Tongue (tissue), 2 donors: ENCODE data around the gene ADAMTS14. TPM values are rescaled to one million over a fixed set of nuclear protein-coding genes. Genes with fewer than 3 reads are reported as not detected.
"Not testable (repeated sequence)": the region's sequence is repeated elsewhere in the genome, so short reads cannot be mapped to it uniquely, and the experiment has no call there.

Experiments
- DNase-seq: peaks from one replicate; pipeline ENCODE4 v3.0.0-alpha.2; 2015
- total RNA-seq: library from RNA; depleted of rRNA; stranded (reverse); fragments of >200 nt; gene quantifications from one replicate; pipeline ENCODE4 v1.2.3, GENCODE V29; 2014

ADAMTS14 gene
- total RNA-seq, 1 donor from 2014 or later = 12.6 TPM

GRCh38 chr10:70752571-70752970 lies 80.3 kb downstream of the ADAMTS14 start:
- DNase-seq = no peak

GRCh38 chr10:70753026-70753663 lies 80.8 kb downstream of the ADAMTS14 start:
- DNase-seq = no peak

DNA sequence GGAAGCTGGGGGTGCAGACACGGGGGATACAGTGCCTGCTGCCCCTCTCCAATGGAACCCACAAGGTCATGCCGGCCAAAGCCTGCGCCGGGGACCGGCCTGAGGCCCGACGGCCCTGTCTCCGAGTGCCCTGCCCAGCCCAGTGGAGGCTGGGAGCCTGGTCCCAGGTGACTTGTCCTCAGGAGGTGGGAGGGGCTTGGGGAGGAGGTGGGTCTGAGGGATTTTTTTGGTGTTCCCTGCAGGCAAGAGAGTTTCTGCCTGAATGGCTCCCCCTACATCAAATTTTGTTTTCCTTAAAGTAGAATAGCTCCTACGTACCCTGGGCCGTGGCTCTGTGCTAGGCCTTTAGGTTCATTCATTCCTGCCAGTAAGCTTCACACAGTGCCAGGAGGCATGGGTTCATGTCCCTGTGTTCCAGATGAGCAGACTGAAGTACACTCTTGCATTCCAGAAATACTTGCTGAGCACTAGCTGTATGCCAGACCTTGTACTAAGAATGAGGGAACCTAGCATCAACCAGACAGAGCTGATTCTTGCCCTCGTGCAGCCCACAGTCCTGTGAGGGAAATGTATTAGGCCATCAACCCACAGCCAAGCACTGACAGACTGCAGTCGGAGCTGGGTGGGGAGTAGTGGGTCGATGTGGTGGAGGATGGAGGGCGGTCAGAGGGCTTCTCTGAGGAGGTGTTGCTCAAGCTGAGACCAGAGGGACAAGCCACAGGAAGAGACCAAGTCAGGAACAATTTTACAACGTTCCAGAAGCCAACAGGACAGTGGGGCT lies 81.7 kb downstream of the ADAMTS14 start:
- no peak for DNase-seq

DNA sequence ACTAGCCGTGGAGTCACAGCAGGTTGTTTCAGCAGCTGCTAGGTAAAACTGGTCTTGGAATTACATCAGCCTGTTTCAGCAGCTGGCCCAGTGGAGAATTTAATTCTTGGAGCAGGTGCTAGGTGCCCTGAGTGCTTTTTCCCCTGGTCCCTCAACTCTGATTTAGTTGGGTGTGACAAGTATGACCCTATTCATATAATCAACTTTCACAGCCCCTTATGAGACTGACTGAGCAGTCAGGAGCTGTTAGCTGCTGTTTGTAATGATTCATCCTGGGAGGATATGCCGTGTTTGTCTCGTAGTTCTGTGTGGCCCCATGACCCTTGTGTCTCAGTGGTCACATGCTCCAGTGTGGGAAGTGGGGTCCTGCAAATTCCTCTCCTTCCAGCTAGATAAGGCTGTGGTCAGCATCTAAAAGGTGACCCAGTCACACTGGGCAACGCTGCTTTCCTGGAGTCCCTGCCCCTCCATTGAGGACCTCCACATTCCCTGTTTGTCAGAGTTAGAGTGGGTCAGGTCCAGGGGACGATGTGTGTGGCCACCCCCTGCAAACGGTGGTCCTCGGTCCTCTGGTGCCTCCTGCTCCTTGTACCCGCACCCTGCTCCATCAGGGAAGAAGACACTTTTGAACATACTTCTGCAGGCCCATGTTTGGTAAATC lies 84.5 kb downstream of the ADAMTS14 start:
- peak; percentile 64 for DNase-seq

GRCh38 chr10:70757856-70758255 lies 85.5 kb downstream of the ADAMTS14 start:
- no peak for DNase-seq

DNA sequence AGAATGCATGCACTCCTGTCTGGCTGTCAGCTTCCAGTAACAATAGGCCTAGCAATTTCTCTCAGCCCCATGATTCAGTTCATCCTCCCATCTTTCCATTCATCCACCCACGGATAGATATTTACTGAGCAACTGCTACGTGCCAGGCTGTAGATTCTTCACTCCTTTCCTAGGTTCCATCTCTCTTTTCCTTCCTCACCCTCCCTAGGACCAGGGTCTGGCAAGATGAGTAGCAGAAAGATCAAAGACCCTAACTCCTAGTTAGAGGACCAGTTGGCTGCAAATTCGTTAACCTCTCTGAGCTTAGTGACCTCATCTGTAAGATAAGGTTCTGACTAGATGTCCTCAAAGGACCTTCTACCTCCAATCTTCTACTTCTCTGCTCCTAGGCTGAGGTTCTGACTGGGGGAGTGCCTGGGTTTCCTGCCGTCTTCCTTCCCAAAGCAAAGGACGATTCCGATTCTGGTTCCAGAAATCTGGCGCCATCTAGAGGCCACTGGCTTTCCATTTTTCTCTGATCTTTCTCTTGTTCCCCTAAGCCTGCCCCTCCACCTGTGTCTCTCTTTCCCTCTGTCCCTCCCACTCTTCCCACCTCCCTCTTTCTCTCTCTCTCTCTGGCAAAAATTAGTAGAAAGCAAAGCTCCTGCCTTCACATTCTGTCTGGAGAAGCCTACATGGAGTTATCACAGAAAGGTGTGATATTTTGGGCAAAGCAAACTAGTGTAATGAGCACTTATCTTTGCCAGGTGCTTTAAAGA lies 86.6 kb downstream of the ADAMTS14 start:
- DNase-seq = peak; percentile 94

DNA sequence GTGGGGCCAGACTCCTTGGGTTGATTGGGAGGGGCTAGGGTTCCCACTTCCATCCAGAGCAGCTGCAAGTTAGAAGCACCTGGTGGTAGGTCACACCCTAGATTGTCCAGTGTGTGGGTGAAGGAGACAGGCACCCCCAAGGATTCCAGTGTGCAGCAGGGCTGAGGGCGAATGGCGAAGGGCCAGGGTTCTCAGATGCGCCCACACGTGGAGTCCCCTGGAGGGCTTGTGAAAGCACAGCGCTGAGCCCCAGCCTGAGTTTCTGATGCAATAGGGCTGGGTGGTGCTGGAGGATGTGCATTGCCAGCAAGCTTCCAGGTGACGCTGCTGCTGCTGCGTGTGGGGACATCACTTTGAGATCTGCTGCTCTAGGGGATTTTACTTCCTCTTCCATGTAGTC lies 87.5 kb downstream of the ADAMTS14 start:
- DNase-seq = no peak

DNA sequence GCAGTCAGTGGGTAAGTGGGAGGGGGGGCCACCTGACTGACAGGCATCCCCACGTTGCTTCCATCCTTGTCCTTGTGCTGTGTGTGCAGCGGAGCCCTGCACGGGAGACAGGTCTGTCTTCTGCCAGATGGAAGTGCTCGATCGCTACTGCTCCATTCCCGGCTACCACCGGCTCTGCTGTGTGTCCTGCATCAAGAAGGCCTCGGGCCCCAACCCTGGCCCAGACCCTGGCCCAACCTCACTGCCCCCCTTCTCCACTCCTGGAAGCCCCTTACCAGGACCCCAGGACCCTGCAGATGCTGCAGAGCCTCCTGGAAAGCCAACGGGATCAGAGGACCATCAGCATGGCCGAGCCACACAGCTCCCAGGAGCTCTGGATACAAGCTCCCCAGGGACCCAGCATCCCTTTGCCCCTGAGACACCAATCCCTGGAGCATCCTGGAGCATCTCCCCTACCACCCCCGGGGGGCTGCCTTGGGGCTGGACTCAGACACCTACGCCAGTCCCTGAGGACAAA lies 88.0 kb downstream of the ADAMTS14 start:
- no peak for DNase-seq

GRCh38 chr10:70761031-70761601 lies 88.8 kb downstream of the ADAMTS14 start:
- peak; percentile 56 for DNase-seq

DNA sequence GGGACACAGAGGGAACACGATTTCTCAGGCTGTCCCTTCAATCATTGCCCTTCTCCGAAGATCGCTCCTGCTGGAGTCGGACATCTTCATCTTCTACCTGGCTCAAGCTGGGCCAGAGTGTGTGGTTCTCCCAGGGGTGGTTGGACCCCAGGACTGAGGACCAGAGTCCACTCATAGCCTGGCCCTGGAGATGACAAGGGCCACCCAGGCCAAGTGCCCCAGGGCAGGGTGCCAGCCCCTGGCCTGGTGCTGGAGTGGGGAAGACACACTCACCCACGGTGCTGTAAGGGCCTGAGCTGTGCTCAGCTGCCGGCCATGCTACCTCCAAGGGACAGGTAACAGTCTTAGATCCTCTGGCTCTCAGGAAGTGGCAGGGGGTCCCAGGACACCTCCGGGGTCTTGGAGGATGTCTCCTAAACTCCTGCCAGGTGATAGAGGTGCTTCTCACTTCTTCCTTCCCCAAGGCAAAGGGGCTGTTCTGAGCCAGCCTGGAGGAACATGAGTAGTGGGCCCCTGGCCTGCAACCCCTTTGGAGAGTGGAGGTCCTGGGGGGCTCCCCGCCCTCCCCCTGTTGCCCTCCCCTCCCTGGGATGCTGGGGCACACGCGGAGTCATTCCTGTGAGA lies 89.5 kb downstream of the ADAMTS14 start:
- DNase-seq = no peak

GRCh38 chr10:70762441-70763175 lies 90.3 kb downstream of the ADAMTS14 start:
- no peak for DNase-seq

DNA sequence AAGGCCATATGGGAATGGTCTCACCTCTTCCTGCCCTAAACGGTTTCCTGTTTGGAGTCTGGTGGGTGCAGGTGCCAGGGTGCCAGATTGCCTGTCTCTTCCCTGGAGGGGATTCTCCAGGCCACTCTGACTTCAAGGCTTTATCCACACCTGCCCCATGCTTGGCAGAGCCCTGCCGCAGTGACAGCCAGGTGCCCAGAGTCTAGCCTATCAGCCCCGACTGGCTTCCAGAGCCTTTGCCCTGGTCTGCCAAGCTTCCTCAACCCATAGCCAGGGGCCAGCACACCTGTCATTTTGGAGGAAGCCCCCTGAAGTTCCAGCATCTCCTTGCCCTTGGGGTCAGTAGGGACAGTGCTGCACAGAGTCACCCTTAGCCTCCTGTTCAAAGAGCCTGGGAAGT lies 91.3 kb downstream of the ADAMTS14 start:
- DNase-seq = no peak

DNA sequence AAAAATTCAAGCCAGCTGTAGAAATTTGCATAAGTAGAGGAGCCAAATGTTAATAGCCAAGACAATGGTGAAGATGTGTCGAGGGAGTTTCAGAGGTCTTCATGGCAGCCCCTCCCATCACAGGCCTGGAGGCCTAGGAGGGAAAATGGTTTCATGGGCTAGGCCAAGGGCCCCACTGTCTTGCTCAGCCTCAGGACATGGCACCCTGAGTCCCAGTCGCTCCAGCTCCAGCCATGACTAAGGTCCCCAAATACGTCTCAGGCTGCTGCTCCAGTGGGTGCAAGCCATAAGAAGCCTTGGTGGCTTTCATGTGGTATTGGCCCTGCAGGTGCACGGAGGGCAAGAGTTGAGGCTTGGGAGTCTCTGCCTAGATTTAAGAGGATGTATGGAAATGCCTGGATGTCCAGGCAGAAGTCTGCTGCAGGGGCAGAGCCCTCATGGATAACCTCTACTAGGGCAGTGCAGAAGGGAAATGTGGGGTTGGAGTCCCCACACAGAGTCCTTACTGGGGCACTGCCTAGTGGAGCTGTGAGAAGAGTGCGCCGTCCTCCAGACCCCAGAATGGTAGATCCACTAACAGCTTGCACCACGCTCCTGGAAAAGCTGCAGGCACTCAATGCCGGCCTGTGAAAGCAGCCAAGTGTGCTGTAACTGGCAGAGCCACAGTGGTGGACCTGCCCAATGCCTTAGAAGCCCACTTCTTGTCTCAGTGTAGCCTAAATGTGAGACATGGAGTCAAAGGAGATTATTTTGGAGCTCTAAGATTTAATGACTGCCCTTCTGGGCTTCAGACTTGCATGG lies 93.7 kb downstream of the ADAMTS14 start:
- DNase-seq = no peak

GRCh38 chr10:70768026-70768685 lies 95.8 kb downstream of the ADAMTS14 start:
- DNase-seq = not testable (repeated sequence)

DNA sequence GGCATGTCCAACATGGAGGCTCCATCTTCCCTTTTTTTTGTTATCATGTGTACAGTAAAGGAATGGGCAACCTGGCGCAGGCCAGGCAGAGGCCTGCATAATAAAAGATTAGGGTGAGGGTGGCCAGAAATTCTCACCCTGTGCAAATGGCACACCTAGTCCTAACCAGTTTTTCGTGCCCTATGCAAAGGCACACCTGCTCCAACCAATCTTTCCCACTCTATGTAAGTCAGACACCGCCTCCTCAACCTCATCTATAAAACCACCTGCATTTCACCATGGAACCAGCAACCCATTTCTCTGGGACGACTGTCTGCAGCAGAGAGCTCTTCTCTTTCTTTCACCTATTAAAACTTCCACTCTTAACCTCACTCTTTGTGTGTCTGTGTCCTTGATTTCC lies 96.8 kb downstream of the ADAMTS14 start:
- no peak for DNase-seq

DNA sequence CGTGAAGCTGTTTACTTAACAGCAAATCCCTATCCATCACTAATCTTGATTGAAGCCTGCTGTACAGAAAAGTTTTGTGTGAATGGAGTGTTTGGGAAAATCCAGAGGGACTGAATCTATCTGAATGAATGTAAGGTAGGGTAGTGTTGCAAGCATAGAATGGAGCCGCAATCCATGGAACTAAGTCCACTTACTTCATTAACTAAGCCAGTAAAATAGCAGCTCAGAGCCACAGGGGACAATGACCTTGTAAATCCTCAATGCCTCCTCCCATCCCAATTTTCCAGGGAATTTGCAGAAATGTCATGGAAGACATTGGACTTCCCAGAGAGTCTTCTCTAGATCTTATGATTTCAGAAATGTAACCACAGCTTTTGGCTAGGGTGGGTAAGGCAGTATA lies 97.7 kb downstream of the ADAMTS14 start:
- no peak for DNase-seq

DNA sequence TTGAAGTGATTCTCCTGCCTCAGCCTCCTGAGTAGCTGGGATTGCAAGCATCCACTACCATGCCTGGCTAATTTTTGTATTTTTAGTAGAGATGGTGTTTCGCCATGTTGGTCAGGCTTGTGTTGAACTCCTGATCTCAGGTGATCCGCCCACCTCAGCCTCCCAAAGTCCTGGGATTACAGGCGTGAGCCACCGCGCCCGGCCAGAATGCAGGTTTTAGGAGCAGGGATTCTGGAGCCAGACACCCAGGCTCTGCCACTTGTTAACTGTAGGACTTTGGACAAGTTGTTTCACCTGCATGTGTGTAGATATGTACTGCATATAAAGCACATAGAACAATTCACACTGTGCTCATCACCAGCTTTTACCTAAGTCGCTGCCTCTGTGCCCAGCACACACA lies 98.2 kb downstream of the ADAMTS14 start:
- not testable (repeated sequence) for DNase-seq

- no peak for DNase-seq
These were observed 99.2 kb downstream of the ADAMTS14 start for GRCh38 chr10:70771311-70772194.
